RWPE2 (cell line): Measurements from ENCODE around the gene GAS7.

Experiments
- ATAC-seq: fragments of 200-7000 bp; cut with Tn5 transposase; 3 replicates; pipeline ENCODE4 v1.9.1; 2021; ENCODE audit warnings: low read depth
- DNase-seq: peaks from one replicate; pipeline ENCODE4 v3.0.0-alpha.2; 2020; ENCODE audit warnings: low spot score
- H3K27ac ChIP-seq: fragments of 450-650 bp; 2 replicates; pipeline ENCODE4 v1.5.1; 2017; ENCODE audit warnings: mild to moderate bottlenecking; ENCODE audit not compliant: poor library complexity, severe bottlenecking
- H3K27me3 ChIP-seq: fragments of 250-450 bp; sonication (Bioruptor Pico); 2 replicates; pipeline ENCODE4 v1.5.1; 2021; ENCODE audit warnings: mild to moderate bottlenecking, moderate library complexity; ENCODE audit not compliant: insufficient read depth, poor library complexity, severe bottlenecking
- H3K36me3 ChIP-seq: fragments of 250-450 bp; sonication (Bioruptor Pico); 2 replicates; pipeline ENCODE4 v1.5.1; 2020; ENCODE audit warnings: low read depth, mild to moderate bottlenecking, moderate library complexity
- H3K4me1 ChIP-seq: fragments of 250-450 bp; sonication (Bioruptor Pico); 2 replicates; pipeline ENCODE4 v1.5.1; 2021; ENCODE audit warnings: mild to moderate bottlenecking, moderate library complexity; ENCODE audit not compliant: insufficient read depth, poor library complexity, severe bottlenecking
- H3K4me3 ChIP-seq: fragments of 250-450 bp; sonication (Bioruptor Pico); 2 replicates; pipeline ENCODE4 v1.5.1; 2021; ENCODE audit warnings: mild to moderate bottlenecking, moderate library complexity; ENCODE audit not compliant: severe bottlenecking
- H3K9me3 ChIP-seq: fragments of 250-450 bp; sonication (Bioruptor Pico); 2 replicates; pipeline ENCODE4 v1.5.1; 2021; ENCODE audit warnings: mild to moderate bottlenecking, moderate library complexity; ENCODE audit not compliant: severe bottlenecking
- TF ChIP-seq, protein P1 (sequence below): fragments of 450-650 bp; IDR thresholded peaks from one replicate; pipeline ENCODE4 v1.5.1; 2017; ENCODE audit warnings: mild to moderate bottlenecking, moderate library complexity; ENCODE audit not compliant: poor library complexity, severe bottlenecking

The GAS7 gene

DNA sequence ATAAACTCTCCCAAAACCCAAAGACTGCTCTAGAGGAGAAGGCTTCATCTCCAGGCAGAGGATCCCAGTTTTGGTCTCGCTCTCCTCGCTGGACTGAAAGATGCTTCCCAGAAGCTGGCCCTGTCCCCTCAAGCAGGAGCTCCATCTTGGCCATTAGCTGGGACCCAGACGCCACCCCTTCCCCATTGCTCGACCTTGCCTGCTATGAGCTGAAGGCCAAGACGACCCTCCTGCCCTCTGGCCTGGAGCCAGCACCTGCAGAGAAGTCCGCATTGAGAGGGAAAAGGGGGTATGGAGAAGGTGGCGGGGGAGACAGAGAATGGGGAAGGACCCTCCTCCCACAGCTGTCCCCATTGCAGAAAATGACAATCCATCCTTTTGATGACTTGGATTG, 289.8 kb downstream of the GAS7 start:
- H3K27me3 ChIP-seq = no peaks in the 10 kb centered on the region
- H3K36me3 ChIP-seq = no peaks in the 10 kb centered on the region
- H3K4me3 ChIP-seq = no peak overlapping the region
- no peaks in the 10 kb centered on the region for H3K4me1 ChIP-seq
- DNase-seq (no peak), ATAC-seq (no peak)
- no peaks in the 10 kb centered on the region for H3K9me3 ChIP-seq
- TF ChIP-seq, protein P1, sequence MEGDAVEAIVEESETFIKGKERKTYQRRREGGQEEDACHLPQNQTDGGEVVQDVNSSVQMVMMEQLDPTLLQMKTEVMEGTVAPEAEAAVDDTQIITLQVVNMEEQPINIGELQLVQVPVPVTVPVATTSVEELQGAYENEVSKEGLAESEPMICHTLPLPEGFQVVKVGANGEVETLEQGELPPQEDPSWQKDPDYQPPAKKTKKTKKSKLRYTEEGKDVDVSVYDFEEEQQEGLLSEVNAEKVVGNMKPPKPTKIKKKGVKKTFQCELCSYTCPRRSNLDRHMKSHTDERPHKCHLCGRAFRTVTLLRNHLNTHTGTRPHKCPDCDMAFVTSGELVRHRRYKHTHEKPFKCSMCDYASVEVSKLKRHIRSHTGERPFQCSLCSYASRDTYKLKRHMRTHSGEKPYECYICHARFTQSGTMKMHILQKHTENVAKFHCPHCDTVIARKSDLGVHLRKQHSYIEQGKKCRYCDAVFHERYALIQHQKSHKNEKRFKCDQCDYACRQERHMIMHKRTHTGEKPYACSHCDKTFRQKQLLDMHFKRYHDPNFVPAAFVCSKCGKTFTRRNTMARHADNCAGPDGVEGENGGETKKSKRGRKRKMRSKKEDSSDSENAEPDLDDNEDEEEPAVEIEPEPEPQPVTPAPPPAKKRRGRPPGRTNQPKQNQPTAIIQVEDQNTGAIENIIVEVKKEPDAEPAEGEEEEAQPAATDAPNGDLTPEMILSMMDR = no peak
- no peak overlapping the region for H3K27ac ChIP-seq

- TF ChIP-seq, protein P1 = no peak
- Histone ChIP-seq H3K4me1 (no peaks in the 10 kb centered on the region), H3K36me3 (no peaks in the 10 kb centered on the region), H3K4me3 (no peak overlapping the region), H3K9me3 (no peaks in the 10 kb centered on the region), H3K27ac (no peak overlapping the region), H3K27me3 (no peaks in the 10 kb centered on the region)
- DNase-seq = no peak
- ATAC-seq = no peak
Observed at GRCh38 chr17:9907883-9908648, 290.3 kb downstream of the GAS7 start.

DNA sequence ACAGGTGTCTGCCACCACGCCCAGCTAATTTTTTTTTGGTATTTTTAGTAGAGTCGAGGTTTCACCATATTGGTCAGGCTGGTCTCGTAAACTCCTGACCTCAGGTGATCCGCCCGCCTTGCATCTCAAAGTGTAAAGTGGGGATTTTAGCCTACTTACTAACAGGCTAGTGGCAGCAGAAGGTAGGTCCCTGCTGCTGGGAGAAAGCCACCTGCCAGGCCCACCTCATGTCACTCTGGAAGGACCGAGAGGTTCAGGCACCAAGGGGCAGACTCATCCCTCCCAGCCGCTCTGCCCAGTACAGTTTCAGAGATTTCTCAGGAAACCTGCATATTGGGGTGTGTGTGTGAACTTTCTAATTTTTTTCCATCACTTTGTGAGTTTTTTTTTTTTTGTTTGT, 291.3 kb downstream of the GAS7 start:
- no peaks in the 10 kb centered on the region for H3K4me1 ChIP-seq
- DNase-seq (no peak), ATAC-seq (no peak)
- H3K9me3 ChIP-seq = no peaks in the 10 kb centered on the region
- H3K27me3 ChIP-seq = no peaks in the 10 kb centered on the region
- no peak overlapping the region for H3K27ac ChIP-seq
- no peak overlapping the region for H3K4me3 ChIP-seq
- no peaks in the 10 kb centered on the region for H3K36me3 ChIP-seq
- TF ChIP-seq, protein P1 = no peak

- Histone ChIP-seq H3K9me3 (no peaks in the 10 kb centered on the region), H3K27ac (no peak overlapping the region), H3K27me3 (no peaks in the 10 kb centered on the region), H3K36me3 (no peaks in the 10 kb centered on the region), H3K4me3 (no peak overlapping the region), H3K4me1 (no peaks in the 10 kb centered on the region)
- TF ChIP-seq, protein P1 = no peak
- DNase-seq = no peak
- no peak for ATAC-seq
Observed at GRCh38 chr17:9906616-9907015, 291.8 kb downstream of the GAS7 start.

DNA sequence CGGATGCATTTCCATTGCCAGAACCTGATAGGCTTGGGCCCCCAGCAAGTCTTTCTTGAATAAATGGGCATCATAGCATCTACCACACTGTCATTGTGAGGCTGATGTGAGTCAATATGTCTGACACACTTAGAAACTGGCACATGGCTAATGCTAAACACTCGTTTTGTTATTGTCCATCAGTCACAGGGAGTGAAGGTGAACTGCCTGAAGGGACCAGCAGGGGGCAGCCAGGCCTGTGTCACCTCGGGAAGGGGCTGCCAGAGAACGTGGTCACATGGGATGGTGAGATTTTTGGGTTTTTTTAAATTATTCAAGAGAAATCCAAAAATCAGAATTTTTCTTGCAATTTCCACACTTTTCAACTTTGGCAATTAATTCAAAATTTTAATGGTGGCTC, 292.5 kb downstream of the GAS7 start:
- H3K27me3 ChIP-seq = no peaks in the 10 kb centered on the region
- H3K9me3 ChIP-seq = no peaks in the 10 kb centered on the region
- TF ChIP-seq, protein P1 = peak; percentile 23
- ATAC-seq (no peak), DNase-seq (no peak)
- H3K4me3 ChIP-seq = no peak overlapping the region
- H3K27ac ChIP-seq = no peak overlapping the region
- H3K36me3 ChIP-seq = no peaks in the 10 kb centered on the region
- peaks cover 1% of the 10 kb centered on the region for H3K4me1 ChIP-seq
